ENCODE data around the gene MATN4.

The MATN4 gene

GRCh38 chr20:45247865-45248264 lies 60.2 kb downstream of the MATN4 start:
- Histone ChIP-seq H3K79me2 (ENCODE audit: control insufficient read depth, low read length) (no peaks in the 10 kb centered on the region), H3K9me3 (ENCODE audit: control insufficient read depth, insufficient read depth, low read length) (no peaks in the 10 kb centered on the region), H3F3A (ENCODE audit: control insufficient read depth, insufficient read depth) (no peaks in the 10 kb centered on the region), H3K4me1 (ENCODE audit: control insufficient read depth, low read length) (no peaks in the 10 kb centered on the region), H3K9me2 (replicated peaks; ENCODE audit: control insufficient read depth, low read length) (no peaks in the 10 kb centered on the region), H3K4me2 (ENCODE audit: low read length) (no peak overlapping the region), H3K27ac (ENCODE audit: low read depth, low read length) (no peak overlapping the region), H4K20me1 (ENCODE audit: control insufficient read depth, insufficient read depth, low read depth, low read length) (no peaks in the 10 kb centered on the region), H3K4me3 (ENCODE audit: low read length) (no peak overlapping the region), H3K27me3 (ENCODE audit: control insufficient read depth, low read length) (peaks cover 54% of the 10 kb centered on the region), H3K36me3 (ENCODE audit: control insufficient read depth, low read length) (no peaks in the 10 kb centered on the region)
- no peak for TF ChIP-seq EZH2phosphoT487 (IDR thresholded peaks at IDR 0.05; ENCODE audit: borderline replicate concordance, low read length)
- TF ChIP-seq, protein P1, sequence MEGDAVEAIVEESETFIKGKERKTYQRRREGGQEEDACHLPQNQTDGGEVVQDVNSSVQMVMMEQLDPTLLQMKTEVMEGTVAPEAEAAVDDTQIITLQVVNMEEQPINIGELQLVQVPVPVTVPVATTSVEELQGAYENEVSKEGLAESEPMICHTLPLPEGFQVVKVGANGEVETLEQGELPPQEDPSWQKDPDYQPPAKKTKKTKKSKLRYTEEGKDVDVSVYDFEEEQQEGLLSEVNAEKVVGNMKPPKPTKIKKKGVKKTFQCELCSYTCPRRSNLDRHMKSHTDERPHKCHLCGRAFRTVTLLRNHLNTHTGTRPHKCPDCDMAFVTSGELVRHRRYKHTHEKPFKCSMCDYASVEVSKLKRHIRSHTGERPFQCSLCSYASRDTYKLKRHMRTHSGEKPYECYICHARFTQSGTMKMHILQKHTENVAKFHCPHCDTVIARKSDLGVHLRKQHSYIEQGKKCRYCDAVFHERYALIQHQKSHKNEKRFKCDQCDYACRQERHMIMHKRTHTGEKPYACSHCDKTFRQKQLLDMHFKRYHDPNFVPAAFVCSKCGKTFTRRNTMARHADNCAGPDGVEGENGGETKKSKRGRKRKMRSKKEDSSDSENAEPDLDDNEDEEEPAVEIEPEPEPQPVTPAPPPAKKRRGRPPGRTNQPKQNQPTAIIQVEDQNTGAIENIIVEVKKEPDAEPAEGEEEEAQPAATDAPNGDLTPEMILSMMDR (IDR thresholded peaks at IDR 0.05; ENCODE audit: low read depth, low read length, poor library complexity, severe bottlenecking) = no peak

DNA sequence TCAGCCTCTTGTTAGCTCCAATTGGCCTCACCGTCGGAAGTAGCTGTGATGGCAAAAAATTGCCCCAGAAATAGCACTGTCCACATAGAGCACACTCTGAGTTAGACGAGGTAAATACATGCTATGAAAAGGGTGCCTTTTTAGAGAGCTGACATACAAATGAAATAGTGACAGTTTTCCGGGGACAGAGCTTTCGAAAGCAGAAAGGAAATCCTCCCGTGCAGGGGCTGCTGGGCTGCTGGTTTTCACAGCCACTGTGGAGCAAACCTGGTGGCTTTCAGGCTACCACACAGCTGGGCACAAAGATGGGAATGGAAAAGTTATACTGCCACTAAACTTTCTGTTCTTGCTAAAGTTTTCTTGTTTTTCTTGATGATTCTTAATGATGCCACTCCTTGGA lies 62.0 kb downstream of the MATN4 start:
- Histone ChIP-seq H3K9me3 (ENCODE audit: control insufficient read depth, insufficient read depth, low read length) (no peaks in the 10 kb centered on the region), H3K79me2 (ENCODE audit: control insufficient read depth, low read length) (no peaks in the 10 kb centered on the region), H3K4me2 (ENCODE audit: low read length) (no peak overlapping the region), H3K36me3 (ENCODE audit: control insufficient read depth, low read length) (no peaks in the 10 kb centered on the region), H3F3A (ENCODE audit: control insufficient read depth, insufficient read depth) (no peaks in the 10 kb centered on the region), H4K20me1 (ENCODE audit: control insufficient read depth, insufficient read depth, low read depth, low read length) (no peaks in the 10 kb centered on the region), H3K4me1 (ENCODE audit: control insufficient read depth, low read length) (no peaks in the 10 kb centered on the region), H3K9me2 (replicated peaks; ENCODE audit: control insufficient read depth, low read length) (no peaks in the 10 kb centered on the region), H3K27ac (ENCODE audit: low read depth, low read length) (no peak overlapping the region), H3K4me3 (ENCODE audit: low read length) (no peak overlapping the region), H3K27me3 (ENCODE audit: control insufficient read depth, low read length) (peaks cover 48% of the 10 kb centered on the region)
- TF ChIP-seq, protein P1 (IDR thresholded peaks at IDR 0.05; ENCODE audit: low read depth, low read length, poor library complexity, severe bottlenecking) = no peak
- TF ChIP-seq EZH2phosphoT487 (IDR thresholded peaks at IDR 0.05; ENCODE audit: borderline replicate concordance, low read length) = no peak
